Activated naive CD4-positive, alpha-beta T cell treated with anti-CD3 and anti-CD28 coated beads, Interleukin-2, amount 50 U/mL, for 16 hours (primary cell): ENCODE data around the gene XIRP2.

ENCODE experiments used
- DNase-seq: peaks from one replicate; pipeline ENCODE4 v3.0.0-alpha.2; 2020

The XIRP2 gene

GRCh38 chr2:166888180-166888579, at the start of gene XIRP2:
TSS of gene XIRP2 (plus strand) at chr2:166888480. CDS start at chr2:166903483, 15,003 bp downstream.
- DNase-seq = no peak

GRCh38 chr2:166841152-166841551, 47.1 kb upstream of the XIRP2 start:
- no peak for DNase-seq

GRCh38 chr2:166841679-166842078, 46.6 kb upstream of the XIRP2 start:
- no peak for DNase-seq

- no peak for DNase-seq
Measured at GRCh38 chr2:166844111-166844510, 44.2 kb upstream of the XIRP2 start.

- DNase-seq = no peak
Measured at GRCh38 chr2:166862468-166863132, 25.7 kb upstream of the XIRP2 start.

- no peak for DNase-seq
Measured at GRCh38 chr2:166867874-166868514, 20.3 kb upstream of the XIRP2 start.

- no peak for DNase-seq
Measured at GRCh38 chr2:166870346-166870745, 17.9 kb upstream of the XIRP2 start.

GRCh38 chr2:166881177-166881576, 7.1 kb upstream of the XIRP2 start:
- DNase-seq = no peak

- DNase-seq = no peak
Measured at GRCh38 chr2:166882851-166883250, 5.4 kb upstream of the XIRP2 start.

GRCh38 chr2:166891727-166892126, 3.4 kb downstream of the XIRP2 start:
- no peak for DNase-seq

GRCh38 chr2:166892397-166892796, 4.1 kb downstream of the XIRP2 start:
- no peak for DNase-seq

- no peak for DNase-seq
Measured at GRCh38 chr2:166895243-166895642, 7.0 kb downstream of the XIRP2 start.

GRCh38 chr2:166897666-166898065, 9.4 kb downstream of the XIRP2 start:
- DNase-seq = no peak

- DNase-seq = no peak
Measured at GRCh38 chr2:166899676-166900075, 11.4 kb downstream of the XIRP2 start.

- no peak for DNase-seq
Measured at GRCh38 chr2:166900700-166901099, 12.4 kb downstream of the XIRP2 start.

GRCh38 chr2:166901336-166901735, 13.1 kb downstream of the XIRP2 start:
- no peak for DNase-seq

GRCh38 chr2:166916987-166917386, 28.7 kb downstream of the XIRP2 start:
- DNase-seq = no peak

GRCh38 chr2:166917415-166917814, 29.1 kb downstream of the XIRP2 start:
- DNase-seq = no peak

- DNase-seq = no peak
Measured at GRCh38 chr2:166921261-166921896, 33.1 kb downstream of the XIRP2 start.

GRCh38 chr2:166924967-166925366, 36.7 kb downstream of the XIRP2 start:
- DNase-seq = no peak

- DNase-seq = no peak
Measured at GRCh38 chr2:166926657-166927056, 38.4 kb downstream of the XIRP2 start.

GRCh38 chr2:166932032-166932431, 43.8 kb downstream of the XIRP2 start:
- DNase-seq = no peak

- DNase-seq = no peak
Measured at GRCh38 chr2:166934817-166935216, 46.5 kb downstream of the XIRP2 start.

- no peak for DNase-seq
Measured at GRCh38 chr2:166942377-166942776, 54.1 kb downstream of the XIRP2 start.
